Tongue (tissue), 2 donors: ENCODE data around the gene NOX5. TPM values are rescaled to one million over a fixed set of nuclear protein-coding genes. Genes with fewer than 3 reads are reported as not detected.
"Not testable (repeated sequence)": the region's sequence is repeated elsewhere in the genome, so short reads cannot be mapped to it uniquely, and the experiment has no call there.

ENCODE experiments used
- DNase-seq: peaks from one replicate; pipeline ENCODE4 v3.0.0-alpha.2; 2015
- total RNA-seq: library from RNA; depleted of rRNA; stranded (reverse); fragments of >200 nt; gene quantifications from one replicate; pipeline ENCODE4 v1.2.3, GENCODE V29; 2014

The NOX5 gene, protein sequence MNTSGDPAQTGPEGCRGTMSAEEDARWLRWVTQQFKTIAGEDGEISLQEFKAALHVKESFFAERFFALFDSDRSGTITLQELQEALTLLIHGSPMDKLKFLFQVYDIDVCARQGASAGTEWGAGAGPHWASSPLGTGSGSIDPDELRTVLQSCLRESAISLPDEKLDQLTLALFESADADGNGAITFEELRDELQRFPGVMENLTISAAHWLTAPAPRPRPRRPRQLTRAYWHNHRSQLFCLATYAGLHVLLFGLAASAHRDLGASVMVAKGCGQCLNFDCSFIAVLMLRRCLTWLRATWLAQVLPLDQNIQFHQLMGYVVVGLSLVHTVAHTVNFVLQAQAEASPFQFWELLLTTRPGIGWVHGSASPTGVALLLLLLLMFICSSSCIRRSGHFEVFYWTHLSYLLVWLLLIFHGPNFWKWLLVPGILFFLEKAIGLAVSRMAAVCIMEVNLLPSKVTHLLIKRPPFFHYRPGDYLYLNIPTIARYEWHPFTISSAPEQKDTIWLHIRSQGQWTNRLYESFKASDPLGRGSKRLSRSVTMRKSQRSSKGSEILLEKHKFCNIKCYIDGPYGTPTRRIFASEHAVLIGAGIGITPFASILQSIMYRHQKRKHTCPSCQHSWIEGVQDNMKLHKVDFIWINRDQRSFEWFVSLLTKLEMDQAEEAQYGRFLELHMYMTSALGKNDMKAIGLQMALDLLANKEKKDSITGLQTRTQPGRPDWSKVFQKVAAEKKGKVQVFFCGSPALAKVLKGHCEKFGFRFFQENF
- total RNA-seq: not detected

DNA sequence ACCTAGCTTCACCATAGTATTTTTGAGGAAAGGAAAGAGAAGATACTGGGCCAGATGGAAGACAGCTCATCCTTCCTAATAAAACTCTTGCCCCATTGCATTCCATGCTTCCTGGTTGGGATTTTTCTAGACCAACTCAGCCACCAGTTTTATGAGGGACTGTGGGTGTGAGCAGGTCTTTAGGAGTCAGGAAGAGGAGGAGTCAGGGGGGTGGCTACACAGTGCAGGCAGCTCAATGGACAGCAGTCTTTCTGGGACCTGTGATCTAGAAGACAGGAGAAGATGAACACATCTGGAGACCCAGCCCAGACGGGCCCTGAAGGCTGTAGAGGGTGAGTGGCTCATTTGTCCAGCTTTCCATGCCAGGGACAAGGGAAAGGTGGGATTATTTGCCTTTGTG is at the start of gene NOX5:
Gene NOX5 (plus strand): TSS at position 242 of the 400 bp plus-strand sequence. CDS start 41 bp downstream, at position 283.
- DNase-seq: no peak

- DNase-seq: no peak
Observed at GRCh38 chr15:68966996-68967395, 47.5 kb upstream of the NOX5 start.

DNA sequence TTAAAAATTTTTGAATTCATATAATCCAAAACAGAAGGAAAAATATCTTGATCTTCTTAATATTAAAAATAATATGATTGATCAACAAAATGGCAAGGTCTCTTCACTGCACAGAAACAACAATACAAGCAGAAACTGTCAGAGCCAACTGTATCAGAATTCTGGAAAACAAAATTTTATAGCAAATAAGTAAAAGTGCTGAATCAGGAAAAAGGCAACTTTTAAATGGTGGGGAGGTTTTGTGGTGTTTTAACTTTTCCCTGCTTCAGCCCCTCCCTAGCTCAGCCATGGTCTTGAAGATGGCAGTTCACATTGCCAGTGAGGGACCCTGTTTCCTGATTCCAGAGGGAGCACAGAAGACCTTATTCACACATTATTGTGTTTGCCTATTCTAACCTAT is 46.5 kb upstream of the NOX5 start:
- no peak for DNase-seq

DNA sequence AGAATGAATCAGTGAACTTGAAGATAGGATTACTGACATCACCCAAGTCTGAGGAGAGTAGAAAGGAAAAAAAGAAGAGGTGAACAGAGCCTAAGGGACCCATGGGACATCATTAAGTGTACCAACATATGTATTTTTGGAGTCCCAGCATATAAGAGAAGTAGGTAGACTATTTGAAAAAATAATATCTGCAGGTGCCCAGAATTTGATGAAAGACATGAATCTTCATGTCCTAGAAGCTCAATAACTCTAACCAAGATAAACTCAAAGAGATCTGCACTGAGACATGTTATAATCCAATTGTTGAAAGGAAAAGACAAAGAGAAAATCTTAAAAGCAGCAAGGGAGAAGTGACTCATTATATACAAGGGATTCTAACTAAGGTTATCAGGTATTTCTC is 45.2 kb upstream of the NOX5 start:
- no peak for DNase-seq

- DNase-seq: no peak
Observed at GRCh38 chr15:68972201-68973065, 42.1 kb upstream of the NOX5 start.

DNA sequence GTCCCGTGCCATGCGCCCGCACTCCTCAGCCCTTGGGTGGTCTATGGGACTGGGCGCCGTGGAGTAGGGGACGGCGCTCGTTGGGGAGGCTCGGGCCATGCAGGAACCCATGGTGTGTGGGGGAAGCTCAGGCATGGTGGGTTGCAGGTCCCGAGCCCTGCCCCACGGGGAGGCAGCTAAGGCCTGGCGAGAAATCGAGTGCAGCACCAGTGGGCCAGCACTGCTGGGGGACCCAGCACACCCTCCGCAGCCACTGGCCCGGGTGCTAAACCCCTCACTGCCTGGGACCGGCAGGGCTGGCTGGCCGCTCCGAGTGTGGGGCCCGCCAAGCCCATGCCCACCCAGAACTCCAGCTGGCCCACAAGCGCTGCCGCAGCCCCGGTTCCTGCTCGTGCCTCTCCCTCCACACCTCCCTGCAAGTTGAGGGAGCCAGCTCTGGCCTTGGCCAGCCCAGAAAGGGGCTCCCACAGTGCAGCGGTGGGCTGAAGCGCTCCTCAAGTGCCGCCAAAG is 38.8 kb upstream of the NOX5 start:
- DNase-seq: not testable (repeated sequence)

DNA sequence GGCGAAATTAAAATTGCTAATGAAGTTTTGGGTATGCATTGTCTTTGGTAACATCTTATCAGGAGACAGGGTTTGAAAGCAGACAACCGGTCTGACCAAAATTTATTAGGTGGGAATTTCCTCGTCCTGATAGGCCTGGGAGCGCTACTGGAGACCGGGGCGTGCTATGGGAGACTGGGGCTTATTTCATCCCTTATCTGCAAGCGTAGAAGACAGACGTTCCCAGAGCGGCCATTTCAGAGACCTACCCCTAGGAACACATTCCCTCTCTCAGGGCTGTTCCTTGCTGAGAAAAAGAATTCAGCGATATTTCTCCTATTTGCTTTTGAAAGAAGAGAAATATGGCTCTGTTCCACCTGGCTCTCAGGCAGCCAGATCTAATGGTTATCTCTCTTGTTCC is 37.1 kb upstream of the NOX5 start:
- not testable (repeated sequence) for DNase-seq

GRCh38 chr15:68979006-68979405 is 35.5 kb upstream of the NOX5 start:
- no peak for DNase-seq

- no peak for DNase-seq
Observed at GRCh38 chr15:68979816-68980215, 34.7 kb upstream of the NOX5 start.

DNA sequence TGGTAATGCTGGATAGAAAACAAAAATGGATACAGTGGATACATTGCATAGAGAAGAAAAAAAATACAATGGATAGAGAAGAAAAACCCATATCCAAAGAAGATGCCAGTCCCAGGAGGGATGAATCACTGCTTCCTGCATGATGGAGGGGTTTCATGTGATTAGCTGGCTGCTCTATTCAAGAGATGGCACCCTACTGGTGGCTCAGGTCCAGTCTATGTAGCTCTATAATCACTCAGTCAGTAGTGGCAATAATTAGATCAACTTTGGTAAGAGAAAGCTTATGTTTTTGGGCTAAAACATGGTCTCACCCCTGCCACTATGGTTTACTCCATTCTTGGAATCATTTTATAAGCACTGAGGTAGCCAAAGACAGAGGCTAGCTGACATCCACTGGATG is 33.7 kb upstream of the NOX5 start:
- DNase-seq: no peak

DNA sequence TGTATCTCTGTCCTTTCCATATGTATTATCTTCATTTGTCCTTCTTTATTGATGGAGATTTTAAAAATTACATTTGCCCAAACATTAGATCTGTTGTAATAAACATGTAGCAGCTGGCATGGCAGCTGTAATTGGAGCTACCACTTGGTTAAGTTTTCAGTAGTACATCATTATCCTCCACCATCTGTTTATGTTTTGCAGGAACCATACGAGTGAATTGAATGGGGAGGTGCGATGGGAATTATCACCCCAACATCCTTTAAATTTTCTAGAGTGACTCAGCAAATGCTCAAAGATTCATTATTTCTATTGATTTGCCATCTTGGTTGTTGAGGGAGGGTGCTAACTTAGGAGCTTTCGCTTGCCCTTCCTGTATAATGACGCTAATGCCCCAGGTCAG is 32.6 kb upstream of the NOX5 start:
- DNase-seq: no peak

GRCh38 chr15:68982976-68983563 is 31.4 kb upstream of the NOX5 start:
- no peak for DNase-seq

GRCh38 chr15:68983961-68984481 is 30.5 kb upstream of the NOX5 start:
- no peak for DNase-seq

DNA sequence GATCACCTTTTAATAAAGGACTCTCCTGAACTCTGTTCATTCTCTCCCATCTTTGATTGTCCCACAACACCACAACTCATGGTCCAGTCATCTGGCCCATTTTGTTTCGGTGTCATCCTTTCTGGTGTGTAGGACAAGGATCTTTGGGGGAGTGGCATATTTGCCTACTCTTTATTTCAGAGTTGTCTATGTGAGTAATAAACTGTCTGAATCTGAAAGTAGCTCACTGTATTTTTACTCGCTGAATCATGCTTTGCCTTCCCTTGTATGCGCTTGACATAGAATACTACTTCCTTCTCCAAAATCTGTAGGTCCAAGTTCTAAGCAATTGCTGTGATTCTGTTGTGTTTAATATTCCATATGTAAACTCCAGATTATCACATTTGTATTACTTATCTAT is 29.9 kb upstream of the NOX5 start:
- no peak for DNase-seq

- no peak for DNase-seq
Observed at GRCh38 chr15:68985361-68985891, 29.1 kb upstream of the NOX5 start.

GRCh38 chr15:68986322-68986721 is 28.2 kb upstream of the NOX5 start:
- no peak for DNase-seq

GRCh38 chr15:68987120-68987519 is 27.4 kb upstream of the NOX5 start:
- no peak for DNase-seq

GRCh38 chr15:68987676-68988075 is 26.8 kb upstream of the NOX5 start:
- DNase-seq: no peak

GRCh38 chr15:68989541-68990230 is 24.8 kb upstream of the NOX5 start:
- no peak for DNase-seq

DNA sequence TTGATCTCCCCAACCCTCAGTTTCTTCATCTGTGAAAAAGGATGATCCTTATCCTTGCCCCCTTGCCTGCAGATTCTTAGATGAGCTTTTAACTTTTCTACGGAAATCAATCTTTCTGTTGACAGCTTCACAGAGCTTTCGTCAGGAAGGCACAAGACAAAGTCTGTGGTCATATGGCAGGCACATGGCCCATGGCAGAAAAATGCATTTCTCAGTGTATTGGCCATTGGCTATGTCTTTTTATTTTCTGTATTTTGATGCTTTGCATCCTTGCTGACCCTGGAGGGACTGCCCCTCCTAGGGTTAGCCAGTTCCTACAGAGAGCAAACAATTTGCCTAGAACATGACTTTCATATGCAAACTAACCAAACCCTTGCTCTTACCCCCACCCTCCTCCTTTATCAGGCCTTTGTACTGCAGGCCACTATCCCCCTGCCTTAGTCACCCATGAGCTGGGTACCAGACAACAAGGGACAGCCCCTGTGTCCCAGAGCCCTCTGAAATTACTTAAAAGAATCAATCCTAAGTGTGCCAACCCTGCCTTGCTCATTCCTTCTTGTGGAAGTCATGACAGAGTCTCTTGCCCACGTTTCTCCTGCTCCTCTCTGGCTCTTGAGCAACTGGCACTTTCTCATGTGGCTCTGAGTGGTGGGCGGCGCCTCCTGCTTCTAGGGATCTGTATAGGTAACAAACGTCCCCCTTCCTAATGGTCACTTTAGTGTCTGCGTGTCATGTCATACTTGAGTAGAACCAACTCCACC is 24.1 kb upstream of the NOX5 start:
- no peak for DNase-seq
